Trophoblast cell (in vitro differentiated cells and primary cell): Measurements from ENCODE around the gene ADAMTS18.

Source experiments
- DNase-seq, 2 donors: peaks; one replicate each; pipeline ENCODE4 v3.0.0-alpha.2; 2016
- H2AFZ ChIP-seq: 2 replicates; pipeline ENCODE4 v1.6.1; 2013; ENCODE audit warnings: low read length, moderate library complexity, mild to moderate bottlenecking; ENCODE audit not compliant: insufficient read depth, poor library complexity
- H2AK5ac ChIP-seq: 2 replicates; pipeline ENCODE4 v1.6.1; 2013; ENCODE audit warnings: mild to moderate bottlenecking, low read length
- H2BK120ac ChIP-seq: 2 replicates; pipeline ENCODE4 v1.6.1; 2013; ENCODE audit warnings: low read length, mild to moderate bottlenecking, moderate library complexity; ENCODE audit not compliant: insufficient read depth, poor library complexity
- H2BK12ac ChIP-seq: 2 replicates; pipeline ENCODE4 v1.6.1; 2013; ENCODE audit warnings: mild to moderate bottlenecking, low read length, moderate library complexity
- H2BK5ac ChIP-seq: 2 replicates; pipeline ENCODE4 v1.6.1; 2013; ENCODE audit warnings: low read length, low read depth, moderate library complexity, mild to moderate bottlenecking; ENCODE audit not compliant: poor library complexity
- H3K14ac ChIP-seq: 2 replicates; pipeline ENCODE4 v1.6.1; 2013; ENCODE audit warnings: mild to moderate bottlenecking, low read length
- H3K18ac ChIP-seq: 2 replicates; pipeline ENCODE4 v1.6.1; 2013; ENCODE audit warnings: mild to moderate bottlenecking, low read length
- H3K23ac ChIP-seq: 2 replicates; pipeline ENCODE4 v1.6.1; 2013; ENCODE audit warnings: low read length
- H3K27ac ChIP-seq: 2 replicates; pipeline ENCODE4 v1.5.1; 2013; ENCODE audit warnings: low read depth, mild to moderate bottlenecking, inconsistent platforms, low read length, moderate library complexity
- H3K27me3 ChIP-seq: 2 replicates; pipeline ENCODE4 v1.6.1; 2013; ENCODE audit warnings: inconsistent platforms, mild to moderate bottlenecking, low read length, moderate library complexity; ENCODE audit not compliant: insufficient read depth
- H3K36me3 ChIP-seq, 2 experiments: 1 replicate in 1 of 2; 2 replicates in 1 of 2; pipeline ENCODE4 v1.6.1; 2013; ENCODE audit warnings: low read length in 2 of 2, mild to moderate bottlenecking in 2 of 2, moderate library complexity in 1 of 2; ENCODE audit not compliant: insufficient read depth in 2 of 2, control insufficient read depth in 1 of 2
- H3K4ac ChIP-seq: 2 replicates; pipeline ENCODE4 v1.6.1; 2013; ENCODE audit warnings: low read depth, mild to moderate bottlenecking, low read length, moderate library complexity
- H3K4me1 ChIP-seq, 2 experiments: 1 replicate in 1 of 2; 2 replicates in 1 of 2; pipeline ENCODE4 v1.6.1; 2013; ENCODE audit warnings: low read length in 2 of 2, mild to moderate bottlenecking in 2 of 2, moderate library complexity in 1 of 2; ENCODE audit not compliant: insufficient read depth in 2 of 2, control insufficient read depth in 1 of 2
- H3K4me2 ChIP-seq: 2 replicates; pipeline ENCODE4 v1.6.1; 2013; ENCODE audit warnings: inconsistent platforms, mild to moderate bottlenecking, low read length, moderate library complexity
- H3K4me3 ChIP-seq: 2 replicates; pipeline ENCODE4 v1.5.1; 2013; ENCODE audit warnings: mild to moderate bottlenecking, low read depth, low read length, inconsistent platforms
- H3K79me1 ChIP-seq: one replicate; pipeline ENCODE4 v1.6.1; 2013; ENCODE audit warnings: low read length
- H3K79me2 ChIP-seq: 2 replicates; pipeline ENCODE4 v1.6.1; 2013; ENCODE audit warnings: low read length, mild to moderate bottlenecking; ENCODE audit not compliant: control insufficient read depth, insufficient read depth, poor library complexity
- H3K9ac ChIP-seq: 2 replicates; pipeline ENCODE4 v1.6.1; 2013; ENCODE audit warnings: mild to moderate bottlenecking, low read length
- H3K9me3 ChIP-seq: 2 replicates; pipeline ENCODE4 v1.6.1; 2013; ENCODE audit warnings: low read depth, mild to moderate bottlenecking, control low read depth, inconsistent platforms, low read length; ENCODE audit not compliant: insufficient read depth
- H4K12ac ChIP-seq: 2 replicates; pipeline ENCODE4 v1.6.1; 2013; ENCODE audit warnings: low read depth, mild to moderate bottlenecking, low read length, moderate library complexity
- H4K8ac ChIP-seq: 2 replicates; pipeline ENCODE4 v1.6.1; 2013; ENCODE audit warnings: low read depth, mild to moderate bottlenecking, low read length, moderate library complexity
- H4K91ac ChIP-seq: one replicate; pipeline ENCODE4 v1.6.1; 2013; ENCODE audit warnings: low read depth, mild to moderate bottlenecking, low read length, moderate library complexity
- WGBS: extraction: QIAGEN DNeasy Blood & Tissue Kit; methylation state at CpG from one replicate; pipeline ENCODE4 v1.1.7; 2013; ENCODE audit warnings: missing lambda C conversion rate; ENCODE audit not compliant: insufficient read length, insufficient coverage; ENCODE audit errors: extremely low coverage; 5-methylcytosine and 5-hydroxymethylcytosine counted together

ADAMTS18 gene

DNA sequence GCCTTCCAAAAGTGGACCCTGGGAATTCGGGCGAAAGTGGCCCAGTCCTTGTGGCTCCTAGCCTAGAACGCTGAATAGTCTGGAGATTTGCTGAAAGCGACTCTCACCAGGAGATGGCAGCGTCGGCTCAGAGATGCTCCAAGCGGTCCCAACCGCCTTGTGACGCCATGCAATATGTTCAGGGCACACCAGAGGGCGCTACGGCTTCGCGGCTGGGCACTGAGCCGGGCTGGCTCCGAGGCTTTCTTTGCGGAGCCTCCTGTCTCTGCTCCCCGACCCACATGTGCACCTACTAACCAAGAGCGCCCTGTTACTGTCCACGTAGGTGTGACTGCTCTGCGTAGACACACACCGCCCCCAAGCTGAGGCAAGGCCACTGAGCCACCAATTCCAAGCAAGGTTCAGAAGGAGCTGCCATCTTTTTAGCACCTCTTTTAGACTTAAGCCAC lies 198.7 kb downstream of the ADAMTS18 start:
- H3K79me1 ChIP-seq: peaks cover 14% of the 10 kb centered on the region
- H3K4me2 ChIP-seq: no peak overlapping the region
- H2AK5ac ChIP-seq: no peak overlapping the region
- no CpG with 5 or more reads among the region's 21 CpGs for WGBS
- H3K27ac ChIP-seq: no peak overlapping the region
- no peaks in the 10 kb centered on the region for H3K27me3 ChIP-seq
- no peak overlapping the region for H3K4me3 ChIP-seq
- H3K4ac ChIP-seq: no peak overlapping the region
- no peak overlapping the region for H4K12ac ChIP-seq
- no peak overlapping the region for H3K18ac ChIP-seq
- peaks cover 2% of the 10 kb centered on the region for H3K79me2 ChIP-seq
- DNase-seq: peak; percentile 72 to 95
- no peak overlapping the region for H3K14ac ChIP-seq
- no peak overlapping the region for H4K8ac ChIP-seq
- H2BK12ac ChIP-seq: peak overlapping the region; percentile 90
- no peak overlapping the region for H3K23ac ChIP-seq
- H3K4me1 ChIP-seq: peaks cover 6 to 18% of the 10 kb centered on the region in 2 experiments
- H2BK120ac ChIP-seq: peak overlapping the region; percentile 24
- H2BK5ac ChIP-seq: peak overlapping the region; percentile 34
- H3K9me3 ChIP-seq: no peaks in the 10 kb centered on the region
- no peak overlapping the region for H3K9ac ChIP-seq
- H2AFZ ChIP-seq: peak overlapping the region; percentile 58
- no peaks in the 10 kb centered on the region for H3K36me3 ChIP-seq
- peak overlapping the region; percentile 21 for H4K91ac ChIP-seq

DNA sequence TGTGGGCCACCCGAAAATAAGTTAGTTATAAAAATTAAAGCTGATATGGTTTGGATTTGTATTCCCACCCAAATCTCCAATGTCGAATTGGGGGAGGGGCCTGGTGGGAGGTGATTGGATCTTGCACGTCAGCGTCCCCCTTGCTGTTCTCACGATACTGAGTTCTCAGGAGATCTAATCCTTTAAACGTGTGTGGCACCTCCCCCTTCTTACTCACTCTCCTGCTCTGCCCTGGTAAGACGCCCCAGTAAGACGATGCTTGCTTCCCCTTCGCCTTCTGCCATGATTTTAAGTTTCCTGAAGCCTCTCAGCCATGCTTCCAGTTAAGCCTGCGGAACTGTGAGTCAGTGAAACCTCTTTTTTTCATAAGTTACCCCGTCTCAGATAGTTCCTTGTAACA lies 200.2 kb downstream of the ADAMTS18 start:
- no peak for DNase-seq
- Histone ChIP-seq H3K36me3 (no peaks in the 10 kb centered on the region), H4K91ac (no peak overlapping the region), H3K4me3 (no peak overlapping the region), H3K14ac (no peak overlapping the region), H3K4ac (no peak overlapping the region), H3K79me2 (peaks cover 2% of the 10 kb centered on the region), H2BK120ac (no peak overlapping the region), H3K4me2 (no peak overlapping the region), H3K79me1 (peaks cover 14% of the 10 kb centered on the region), H3K9me3 (no peaks in the 10 kb centered on the region), H4K12ac (no peak overlapping the region), H3K27ac (no peak overlapping the region), H2AK5ac (no peak overlapping the region), H3K4me1 (peaks cover 6 to 13% of the 10 kb centered on the region in 2 experiments), H2BK5ac (no peak overlapping the region), H2AFZ (no peak overlapping the region), H2BK12ac (no peak overlapping the region), H3K18ac (no peak overlapping the region), H3K9ac (no peak overlapping the region), H4K8ac (no peak overlapping the region), H3K23ac (no peak overlapping the region), H3K27me3 (no peaks in the 10 kb centered on the region)
- no CpG with 5 or more reads among the region's 11 CpGs for WGBS

DNA sequence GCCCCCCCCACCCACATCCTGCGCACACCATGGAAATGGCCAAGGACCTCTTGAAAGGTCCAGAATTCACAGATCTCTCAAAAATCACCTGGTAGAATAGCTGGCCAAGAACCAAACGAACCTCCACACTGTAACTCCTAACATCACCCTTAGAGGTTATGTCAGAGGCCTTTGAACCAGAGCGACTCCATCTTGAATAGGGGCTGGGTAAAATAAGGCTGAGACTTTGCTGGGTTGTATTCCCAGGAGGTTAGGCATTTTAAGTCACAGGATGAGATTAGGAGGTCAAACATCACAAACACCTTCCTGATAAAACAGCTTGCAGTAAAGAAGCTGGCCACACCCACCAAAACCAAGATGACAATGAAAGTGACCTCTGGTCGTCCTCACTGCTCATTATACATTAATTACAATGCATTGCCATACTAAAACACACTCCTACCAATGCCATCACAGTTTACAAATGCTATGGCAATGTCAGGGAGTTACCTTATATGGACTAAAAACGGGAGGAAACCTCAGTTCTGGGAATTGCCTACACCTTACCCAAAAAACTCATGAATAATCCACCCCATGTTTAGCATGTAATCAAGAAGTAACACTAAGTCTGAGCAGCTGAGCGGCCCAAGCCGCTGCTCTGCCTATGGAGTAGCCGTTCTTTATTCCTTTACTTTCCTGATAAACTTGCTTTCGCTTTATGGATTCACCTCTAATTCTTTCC lies 200.9 kb downstream of the ADAMTS18 start:
- Histone ChIP-seq H3K27ac (no peak overlapping the region), H3K9me3 (no peaks in the 10 kb centered on the region), H3K36me3 (no peaks in the 10 kb centered on the region), H3K27me3 (no peaks in the 10 kb centered on the region), H3K4me3 (no peak overlapping the region), H2BK5ac (no peak overlapping the region), H3K4me1 (peaks cover 5 to 9% of the 10 kb centered on the region in 2 experiments), H2AK5ac (no peak overlapping the region), H3K9ac (no peak overlapping the region), H3K14ac (no peak overlapping the region), H3K23ac (no peak overlapping the region), H3K4ac (no peak overlapping the region), H3K79me2 (peaks cover under 1% of the 10 kb centered on the region), H2BK12ac (no peak overlapping the region), H4K8ac (no peak overlapping the region), H2AFZ (no peak overlapping the region), H2BK120ac (no peak overlapping the region), H3K18ac (no peak overlapping the region), H3K4me2 (no peak overlapping the region), H3K79me1 (peaks cover 9% of the 10 kb centered on the region), H4K12ac (no peak overlapping the region), H4K91ac (no peak overlapping the region)
- no CpG with 5 or more reads among the region's 9 CpGs for WGBS
- DNase-seq: no peak
